ENCODE results near the gene RAI2. TPM values are rescaled to one million over a fixed set of nuclear protein-coding genes. Genes with fewer than 3 reads are reported as not detected.

RAI2 gene
- total and polyA plus RNA-seq, 2 donors (not counting 1 experiment from before 2014, with no cell fraction given): 0.91 to 2.1 TPM

GRCh38 chrX:17842769-17843525 lies 18.2 kb downstream of the RAI2 start:
- no peaks in the 10 kb centered on the region for H3K27me3 ChIP-seq (ENCODE audit: control insufficient read depth, insufficient read depth, low read length)
- H3K79me2 ChIP-seq (ENCODE audit: control insufficient read depth, insufficient read depth, low read length): no peaks in the 10 kb centered on the region
- H3K27ac ChIP-seq (ENCODE audit: insufficient read depth, low read length): no peak overlapping the region
- H3K4me3 ChIP-seq (replicated peaks in 1 of 4; ENCODE audit: control extremely low read depth in 1 of 4, insufficient read depth in 1 of 4, low read depth in 3 of 4, low read length in 4 of 4): no peak overlapping the region
- H3K9ac ChIP-seq (ENCODE audit: insufficient read depth, low read length): no peak overlapping the region
- H2AFZ ChIP-seq (ENCODE audit: low read length): no peak overlapping the region
- DNase-seq (ENCODE audit: low read depth in 2 of 2): peak in 1 of 2 donors; percentile 36
- no peaks in the 10 kb centered on the region for H3K9me3 ChIP-seq (ENCODE audit: control insufficient read depth, insufficient read depth, low read depth, low read length)
- H3K4me2 ChIP-seq (ENCODE audit: extremely low read depth, insufficient read depth, low read length): no peak overlapping the region
- H3K4me1 ChIP-seq (ENCODE audit: control insufficient read depth, extremely low read depth, insufficient read depth, low read length): no peaks in the 10 kb centered on the region
- no peaks in the 10 kb centered on the region for H4K20me1 ChIP-seq (ENCODE audit: control insufficient read depth, extremely low read depth, insufficient read depth, low read length)
- H3K36me3 ChIP-seq (ENCODE audit: control insufficient read depth, insufficient read depth, low read length): no peaks in the 10 kb centered on the region
- TF ChIP-seq EZH2 (IDR thresholded peaks at IDR 0.05; ENCODE audit: low read length, missing control alignments): no peak
- no peak for TF ChIP-seq CTCF (conservative IDR thresholded peaks at IDR 0.05 in 1 of 2, IDR thresholded peaks at IDR 0.05 in 1 of 2; ENCODE audit: low read depth in 1 of 2, low read length in 2 of 2)

- Histone ChIP-seq H3K4me3 (replicated peaks in 1 of 4; ENCODE audit: control extremely low read depth in 1 of 4, insufficient read depth in 1 of 4, low read depth in 3 of 4, low read length in 4 of 4) (no peak overlapping the region), H3K36me3 (ENCODE audit: control insufficient read depth, insufficient read depth, low read length) (no peaks in the 10 kb centered on the region), H3K27me3 (ENCODE audit: control insufficient read depth, insufficient read depth, low read length) (no peaks in the 10 kb centered on the region), H3K9ac (ENCODE audit: insufficient read depth, low read length) (no peak overlapping the region), H3K27ac (ENCODE audit: insufficient read depth, low read length) (no peak overlapping the region), H4K20me1 (ENCODE audit: control insufficient read depth, extremely low read depth, insufficient read depth, low read length) (no peaks in the 10 kb centered on the region), H2AFZ (ENCODE audit: low read length) (no peak overlapping the region), H3K4me1 (ENCODE audit: control insufficient read depth, extremely low read depth, insufficient read depth, low read length) (no peaks in the 10 kb centered on the region), H3K9me3 (ENCODE audit: control insufficient read depth, insufficient read depth, low read depth, low read length) (no peaks in the 10 kb centered on the region), H3K4me2 (ENCODE audit: extremely low read depth, insufficient read depth, low read length) (no peak overlapping the region), H3K79me2 (ENCODE audit: control insufficient read depth, insufficient read depth, low read length) (no peaks in the 10 kb centered on the region)
- no peak for DNase-seq (ENCODE audit: low read depth in 2 of 2)
- TF ChIP-seq CTCF (conservative IDR thresholded peaks at IDR 0.05 in 1 of 2, IDR thresholded peaks at IDR 0.05 in 1 of 2; ENCODE audit: low read depth in 1 of 2, low read length in 2 of 2) (peak in 1 of 2 donors; percentile 6), EZH2 (IDR thresholded peaks at IDR 0.05; ENCODE audit: low read length, missing control alignments) (no peak)
Measured at GRCh38 chrX:17839269-17839668, 21.8 kb downstream of the RAI2 start.

- Histone ChIP-seq H3K4me2 (ENCODE audit: extremely low read depth, insufficient read depth, low read length) (no peak overlapping the region), H3K9me3 (ENCODE audit: control insufficient read depth, insufficient read depth, low read depth, low read length) (no peaks in the 10 kb centered on the region), H4K20me1 (ENCODE audit: control insufficient read depth, extremely low read depth, insufficient read depth, low read length) (no peaks in the 10 kb centered on the region), H3K9ac (ENCODE audit: insufficient read depth, low read length) (no peak overlapping the region), H3K4me3 (replicated peaks in 1 of 4; ENCODE audit: control extremely low read depth in 1 of 4, insufficient read depth in 1 of 4, low read depth in 3 of 4, low read length in 4 of 4) (no peak overlapping the region), H3K36me3 (ENCODE audit: control insufficient read depth, insufficient read depth, low read length) (no peaks in the 10 kb centered on the region), H3K4me1 (ENCODE audit: control insufficient read depth, extremely low read depth, insufficient read depth, low read length) (no peaks in the 10 kb centered on the region), H3K27me3 (ENCODE audit: control insufficient read depth, insufficient read depth, low read length) (no peaks in the 10 kb centered on the region), H2AFZ (ENCODE audit: low read length) (no peak overlapping the region), H3K79me2 (ENCODE audit: control insufficient read depth, insufficient read depth, low read length) (no peaks in the 10 kb centered on the region), H3K27ac (ENCODE audit: insufficient read depth, low read length) (no peak overlapping the region)
- no peak for DNase-seq (ENCODE audit: low read depth in 2 of 2)
- TF ChIP-seq EZH2 (IDR thresholded peaks at IDR 0.05; ENCODE audit: low read length, missing control alignments) (no peak), CTCF (conservative IDR thresholded peaks at IDR 0.05 in 1 of 2, IDR thresholded peaks at IDR 0.05 in 1 of 2; ENCODE audit: low read depth in 1 of 2, low read length in 2 of 2) (no peak)
Measured at GRCh38 chrX:17836830-17837229, 24.3 kb downstream of the RAI2 start.

All from fibroblast of lung (primary cell).